Esophagus muscularis mucosa (tissue), 4 donors: ENCODE measurements around the gene PLEKHH1. TPM values are rescaled to one million over a fixed set of nuclear protein-coding genes. Genes with fewer than 3 reads are reported as not detected.

Experiments
- DNase-seq: peaks from one replicate; pipeline ENCODE4 v3.0.0-alpha.2; 2017; ENCODE audit errors: extremely low spot score
- H3K27ac ChIP-seq, 4 donors: fragments of 200-600 bp; sonication (generic); replicated peaks in 1 of 4; 1 replicate in 3 of 4; 2 replicates in 1 of 4; pipeline ENCODE4 v1.5.1; 2016 to 2019; ENCODE audit warnings: mild to moderate bottlenecking in 1 of 4
- H3K27me3 ChIP-seq, 4 donors: fragments of 200-600 bp; sonication (generic); one replicate each; pipeline versions ENCODE4 v1.5.1 to v1.6.0; 2016 to 2019
- H3K36me3 ChIP-seq, 4 donors: fragments of 200-600 bp; sonication (generic); one replicate each; pipeline ENCODE4 v1.5.1; 2016 to 2019
- H3K4me1 ChIP-seq, 4 donors: fragments of 200-600 bp; sonication (generic); one replicate each; pipeline ENCODE4 v1.5.1; 2016 to 2019
- H3K4me3 ChIP-seq, 4 donors: fragments of 200-600 bp; sonication (generic); 1 replicate in 2 of 4; 2 replicates in 2 of 4; pipeline ENCODE4 v1.5.1; 2016 to 2019; ENCODE audit warnings: mild to moderate bottlenecking in 4 of 4, moderate library complexity in 1 of 4
- H3K9me3 ChIP-seq, 4 donors: fragments of 200-600 bp; sonication (generic); 1 replicate in 3 of 4; 2 replicates in 1 of 4; pipeline ENCODE4 v1.5.1; 2016 to 2019
- EP300 ChIP-seq: sonication (generic); formaldehyde crosslinking; IDR thresholded peaks from one replicate; pipeline ENCODE4 v1.6.1; 2017; ENCODE audit warnings: antibody characterized with exemption
- POLR2A ChIP-seq: fragments of 450-650 bp; IDR thresholded peaks from one replicate; pipeline ENCODE4 v1.6.1; 2017; ENCODE audit warnings: antibody characterized with exemption, moderate library complexity, mild to moderate bottlenecking, low read depth
- POLR2AphosphoS5 ChIP-seq, 2 donors: sonication (generic); formaldehyde crosslinking; IDR thresholded peaks; one replicate each; pipeline ENCODE4 v1.6.1; 2017; ENCODE audit warnings: antibody characterized with exemption in 2 of 2
- WGBS: methylation state at CpG from one replicate; pipeline ENCODE4 v1.1.5; 2018; 5-methylcytosine and 5-hydroxymethylcytosine counted together
- intact Hi-C: fragments of 100-400 bp; cut with DNase I; formaldehyde crosslinking; loops from one replicate; pipeline ENCODE4 v1.15.1; 2023
- total RNA-seq, 4 donors: library from RNA; depleted of rRNA; stranded (reverse); fragments of >200 nt; gene quantifications; one replicate each; pipeline versions ENCODE4 v1.1.0 to v1.2.1, GENCODE V29; 2016
- TF ChIP-seq, protein P1 (sequence below), 3 experiments: fragments of 200-600 bp in 2 of 3; fragments of 450-650 bp in 1 of 3; sonication (generic) in 2 of 3; IDR thresholded peaks; one replicate each; pipeline ENCODE4 v1.5.1; 2017 to 2019; ENCODE audit warnings: antibody characterized with exemption in 3 of 3, mild to moderate bottlenecking in 2 of 3, moderate library complexity in 1 of 3

Gene PLEKHH1
- total RNA-seq, 4 donors from 2014 or later, result 1.7 to 3.8 (median 2.4) TPM

DNA sequence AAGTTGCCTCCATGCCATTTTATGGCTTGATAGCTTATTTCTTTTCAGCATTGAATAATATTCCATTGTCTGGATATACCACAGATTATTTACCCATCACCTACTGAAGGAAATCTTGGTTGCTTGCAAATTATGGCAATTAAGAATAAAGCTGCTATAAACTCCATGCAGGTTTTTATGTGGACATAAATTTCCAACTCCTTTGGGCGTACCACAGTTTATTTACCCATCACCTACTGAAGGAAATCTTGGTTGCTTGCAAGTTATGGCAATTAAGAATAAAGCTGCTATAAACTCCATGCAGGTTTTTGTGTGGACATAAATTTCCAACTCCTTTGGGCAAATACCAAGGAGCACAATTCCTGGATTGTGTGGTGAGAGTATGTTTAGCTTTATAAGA lies 12.6 kb upstream of the PLEKHH1 start:
- DNase-seq, result no peak
- TF ChIP-seq, protein P1, sequence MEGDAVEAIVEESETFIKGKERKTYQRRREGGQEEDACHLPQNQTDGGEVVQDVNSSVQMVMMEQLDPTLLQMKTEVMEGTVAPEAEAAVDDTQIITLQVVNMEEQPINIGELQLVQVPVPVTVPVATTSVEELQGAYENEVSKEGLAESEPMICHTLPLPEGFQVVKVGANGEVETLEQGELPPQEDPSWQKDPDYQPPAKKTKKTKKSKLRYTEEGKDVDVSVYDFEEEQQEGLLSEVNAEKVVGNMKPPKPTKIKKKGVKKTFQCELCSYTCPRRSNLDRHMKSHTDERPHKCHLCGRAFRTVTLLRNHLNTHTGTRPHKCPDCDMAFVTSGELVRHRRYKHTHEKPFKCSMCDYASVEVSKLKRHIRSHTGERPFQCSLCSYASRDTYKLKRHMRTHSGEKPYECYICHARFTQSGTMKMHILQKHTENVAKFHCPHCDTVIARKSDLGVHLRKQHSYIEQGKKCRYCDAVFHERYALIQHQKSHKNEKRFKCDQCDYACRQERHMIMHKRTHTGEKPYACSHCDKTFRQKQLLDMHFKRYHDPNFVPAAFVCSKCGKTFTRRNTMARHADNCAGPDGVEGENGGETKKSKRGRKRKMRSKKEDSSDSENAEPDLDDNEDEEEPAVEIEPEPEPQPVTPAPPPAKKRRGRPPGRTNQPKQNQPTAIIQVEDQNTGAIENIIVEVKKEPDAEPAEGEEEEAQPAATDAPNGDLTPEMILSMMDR (IDR thresholded peaks at IDR 0.05), result no peak
- TF ChIP-seq EP300 (no peak), POLR2A (no peak), POLR2AphosphoS5 (IDR thresholded peaks at IDR 0.05) (no peak)
- no peaks in the 10 kb centered on the region for H3K36me3 ChIP-seq
- peaks cover 0 to 37% (median 0%) of the 10 kb centered on the region in 4 donors for H3K27me3 ChIP-seq
- 90% methylated on average over 1 of the region's 1 CpG for WGBS
- intact Hi-C loops, result no loop called here
- H3K9me3 ChIP-seq, result no peaks in the 10 kb centered on the region
- no peak overlapping the region for H3K4me3 ChIP-seq
- no peak overlapping the region for H3K27ac ChIP-seq
- H3K4me1 ChIP-seq, result peaks cover 4 to 14% (median 7%) of the 10 kb centered on the region in 4 donors

DNA sequence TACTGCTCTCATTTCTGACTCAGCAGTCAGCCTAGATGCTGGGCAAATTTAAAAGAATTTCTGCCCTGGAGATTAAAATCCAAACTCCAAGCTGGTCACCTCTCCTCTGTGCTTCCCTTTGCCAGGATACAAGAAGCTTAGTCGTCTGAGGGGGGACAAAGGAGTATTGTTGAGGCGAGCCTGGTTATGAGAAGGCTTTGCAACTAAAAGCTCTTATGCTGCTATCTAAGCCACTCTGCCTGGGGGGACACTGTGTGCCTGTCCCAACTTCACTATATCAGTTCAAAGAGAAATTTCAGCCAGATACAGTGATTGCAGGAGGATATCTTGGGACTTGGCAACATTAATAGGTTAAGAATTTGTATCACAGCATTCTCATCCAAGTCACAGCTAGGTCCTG lies 10.8 kb upstream of the PLEKHH1 start:
- H3K36me3 ChIP-seq, result no peaks in the 10 kb centered on the region
- no peaks in the 10 kb centered on the region for H3K9me3 ChIP-seq
- H3K27me3 ChIP-seq, result peaks cover 0 to 47% (median 3%) of the 10 kb centered on the region in 4 donors
- no peak overlapping the region for H3K27ac ChIP-seq
- no peak for DNase-seq
- WGBS, result 81% methylated on average over 2 of the region's 2 CpGs
- H3K4me3 ChIP-seq, result no peak overlapping the region
- no peak for TF ChIP-seq POLR2A
- no peak for TF ChIP-seq POLR2AphosphoS5 (IDR thresholded peaks at IDR 0.05)
- no peak for TF ChIP-seq EP300
- TF ChIP-seq, protein P1 (IDR thresholded peaks at IDR 0.05), result no peak
- intact Hi-C loops, result no loop called here
- peaks cover 0 to 6% (median 1%) of the 10 kb centered on the region in 4 donors for H3K4me1 ChIP-seq

DNA sequence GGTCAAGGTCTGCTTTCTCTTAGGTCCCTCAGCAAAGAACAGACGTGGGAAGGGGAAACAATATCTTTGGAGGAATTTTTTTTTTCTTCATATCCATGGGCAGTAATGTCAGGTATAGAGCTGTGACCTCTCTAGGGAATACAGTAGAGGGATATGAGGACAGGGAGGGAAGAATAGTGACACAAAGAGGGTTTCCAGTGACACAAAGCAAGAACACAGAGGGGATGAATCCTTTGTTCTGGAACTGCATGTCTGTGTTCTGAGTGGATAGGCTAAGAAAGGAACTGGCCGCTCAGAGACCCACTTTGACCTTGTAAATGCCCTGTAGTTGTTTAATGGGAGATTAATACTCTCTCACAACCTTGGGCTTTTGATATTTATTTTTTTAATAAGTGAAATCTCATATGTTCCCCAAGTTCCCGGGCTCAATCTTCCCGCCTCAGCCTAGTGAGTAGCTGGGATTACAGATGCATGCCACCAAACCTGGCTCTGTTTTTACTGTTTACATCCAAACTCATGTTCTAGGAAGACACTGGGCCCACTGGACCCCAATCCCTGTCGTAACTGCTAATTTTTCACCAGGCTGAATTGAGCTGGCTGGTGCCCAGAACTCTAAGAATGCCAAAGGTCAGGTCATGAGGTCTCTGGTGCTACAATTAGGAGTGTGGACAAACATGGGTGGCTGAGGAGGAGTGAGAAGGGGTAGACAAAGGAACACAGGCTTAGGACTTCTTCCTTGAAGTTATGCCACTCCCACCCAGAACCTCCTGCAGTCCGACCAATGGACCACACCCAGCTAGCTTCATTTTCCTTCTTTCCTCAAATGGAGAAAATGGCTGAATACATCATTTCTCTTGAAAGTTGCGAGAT lies 9.1 kb upstream of the PLEKHH1 start:
- no peaks in the 10 kb centered on the region for H3K36me3 ChIP-seq
- peaks cover 0 to 6% (median 0%) of the 10 kb centered on the region in 4 donors for H3K4me1 ChIP-seq
- no peaks in the 10 kb centered on the region for H3K9me3 ChIP-seq
- no peak overlapping the region for H3K27ac ChIP-seq
- intact Hi-C loops, result no loop called here
- WGBS, result 63% methylated on average over 7 of the region's 7 CpGs
- DNase-seq, result no peak
- TF ChIP-seq EP300 (no peak), POLR2AphosphoS5 (IDR thresholded peaks at IDR 0.05) (no peak), POLR2A (no peak)
- TF ChIP-seq, protein P1 (IDR thresholded peaks at IDR 0.05), result no peak
- peaks cover 0 to 47% (median 3%) of the 10 kb centered on the region in 4 donors for H3K27me3 ChIP-seq
- H3K4me3 ChIP-seq, result no peak overlapping the region

DNA sequence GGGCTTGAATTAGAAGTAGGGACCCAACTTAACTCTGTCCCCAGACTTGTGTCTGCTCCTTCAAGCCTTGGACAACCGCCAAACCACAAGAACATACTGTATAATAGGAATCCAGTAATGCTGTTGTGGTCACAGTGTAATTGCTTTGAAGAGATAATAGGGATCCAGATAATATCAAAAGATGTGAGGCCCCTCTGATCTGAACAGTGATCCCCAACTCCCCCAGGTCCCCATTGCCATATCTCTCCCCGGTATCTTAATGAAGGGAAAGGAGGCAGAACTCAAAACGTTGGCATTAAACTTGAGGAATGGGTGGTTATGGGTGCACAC lies 8.5 kb upstream of the PLEKHH1 start:
- Histone ChIP-seq H3K4me1 (peaks cover 0 to 6% (median 0%) of the 10 kb centered on the region in 4 donors), H3K36me3 (no peaks in the 10 kb centered on the region), H3K4me3 (no peak overlapping the region), H3K27me3 (peaks cover 0 to 44% (median 3%) of the 10 kb centered on the region in 4 donors), H3K9me3 (no peaks in the 10 kb centered on the region), H3K27ac (no peak overlapping the region)
- DNase-seq, result no peak
- 67% methylated on average over 3 of the region's 3 CpGs for WGBS
- intact Hi-C loops, result no loop called here
- TF ChIP-seq, protein P1 (IDR thresholded peaks at IDR 0.05), result no peak
- no peak for TF ChIP-seq POLR2A
- TF ChIP-seq POLR2AphosphoS5 (IDR thresholded peaks at IDR 0.05), result no peak
- TF ChIP-seq EP300, result no peak
